Activated naive CD4-positive, alpha-beta T cell treated with anti-CD3 and anti-CD28 coated beads, Interleukin-2, amount 50 U/mL, for 72 hours (primary cell): ENCODE results near the gene ETS1. TPM values are rescaled to one million over a fixed set of nuclear protein-coding genes. Genes with fewer than 3 reads are reported as not detected.

ENCODE experiments used
- ATAC-seq, 2 donors: fragments of 150-1000 bp; cut with Tn5 transposase; 2 replicates each; pipeline ENCODE4 v1.10.0; 2021; ENCODE audit warnings: mild to moderate bottlenecking in 2 of 2, moderate library complexity in 2 of 2
- DNase-seq, 2 donors: peaks; one replicate each; pipeline ENCODE4 v3.0.0; 2021 to 2022; ENCODE audit warnings: low spot score in 2 of 2
- H3K27ac Mint-ChIP-seq, 2 donors: one replicate each; pipeline ENCODE4 v1.8.0; 2022; ENCODE audit warnings: mild to moderate bottlenecking in 2 of 2, mixed read lengths in 2 of 2
- H3K36me3 Mint-ChIP-seq, 2 donors: one replicate each; pipeline ENCODE4 v1.8.0; 2022; ENCODE audit warnings: mixed read lengths in 2 of 2
- H3K9me3 Mint-ChIP-seq, 2 donors: one replicate each; pipeline ENCODE4 v1.8.0; 2022; ENCODE audit warnings: mixed read lengths in 2 of 2
- total RNA-seq, 2 donors: library from RNA; stranded (reverse); gene quantifications; one replicate each; pipeline ENCODE4 v1.2.3, GENCODE V29; 2022

The ETS1 gene
- total RNA-seq, 2 donors from 2014 or later: 176 to 461 TPM

DNA sequence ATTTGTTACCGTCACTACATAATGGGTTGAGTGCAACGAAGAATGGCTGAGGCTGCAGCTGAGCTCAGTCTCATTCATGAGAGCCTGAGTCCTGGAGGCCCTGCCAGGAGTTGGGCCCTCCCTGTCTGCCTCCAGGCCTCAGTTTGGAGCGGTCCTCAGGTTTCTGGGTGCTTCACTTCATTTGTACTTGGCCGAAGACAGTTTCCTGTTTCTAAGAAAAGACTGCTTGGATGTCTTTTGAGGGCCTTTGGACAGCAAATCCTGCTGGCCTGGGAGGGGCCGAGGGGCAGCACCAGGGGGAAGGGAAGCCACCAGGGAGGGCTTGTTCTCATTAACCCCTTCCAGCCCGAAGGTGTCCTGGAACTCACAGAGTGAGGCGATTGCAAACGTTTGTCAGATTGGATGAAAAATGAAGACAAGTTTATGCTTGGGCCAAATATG lies 163.1 kb downstream of the ETS1 start:
- ATAC-seq (no peak), DNase-seq (no peak)
- H3K27ac Mint-ChIP-seq: no peak overlapping the region
- H3K36me3 Mint-ChIP-seq: peaks cover 0 to 8% of the 10 kb centered on the region in 2 donors
- peaks cover 0 to 9% of the 10 kb centered on the region in 2 donors for H3K9me3 Mint-ChIP-seq

DNA sequence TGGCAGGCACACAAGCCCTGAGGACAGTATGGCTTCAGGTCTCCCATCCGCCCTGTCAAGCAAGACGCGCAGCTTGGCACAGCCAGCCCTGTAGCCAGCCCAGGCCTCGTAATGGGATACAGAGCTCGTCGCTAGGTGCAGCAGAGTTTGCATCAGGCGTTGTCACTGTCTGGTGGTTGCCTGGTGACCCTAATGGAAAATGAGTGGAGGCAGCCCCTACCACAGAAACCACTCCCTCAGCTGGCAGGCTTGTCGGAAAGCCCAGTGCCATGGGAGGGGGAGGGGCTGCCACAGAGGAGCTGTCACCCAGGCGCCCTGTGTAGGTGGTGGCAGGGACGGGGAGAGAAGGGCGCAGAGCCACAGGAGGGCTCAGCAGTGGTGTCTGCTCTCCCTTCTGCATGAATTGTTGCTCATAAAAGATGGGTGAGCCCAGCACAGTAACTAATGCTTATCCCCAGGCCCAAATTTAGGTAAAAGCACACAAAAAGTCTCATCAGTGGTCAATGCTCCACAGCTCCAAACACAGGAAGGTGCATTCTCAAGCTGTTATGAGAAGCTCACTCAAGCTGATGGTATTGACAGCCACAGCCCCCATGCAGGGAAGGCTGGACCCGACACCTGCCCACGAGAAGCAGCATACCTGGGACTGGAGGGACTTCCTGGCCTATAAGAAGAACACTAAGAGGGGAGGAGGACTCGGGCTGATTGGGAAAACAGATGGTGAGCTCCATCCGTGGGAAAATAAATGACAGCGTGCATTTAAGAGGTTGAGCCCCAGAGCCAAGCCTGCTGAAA lies 164.6 kb downstream of the ETS1 start:
- Mint-ChIP-seq H3K36me3 (peaks cover 0 to 5% of the 10 kb centered on the region in 2 donors), H3K27ac (peak overlapping the region; percentile 95), H3K9me3 (peaks cover 0 to 4% of the 10 kb centered on the region in 2 donors)
- ATAC-seq: peak; percentile 93 to 97
- peak; percentile 81 to 94 for DNase-seq

DNA sequence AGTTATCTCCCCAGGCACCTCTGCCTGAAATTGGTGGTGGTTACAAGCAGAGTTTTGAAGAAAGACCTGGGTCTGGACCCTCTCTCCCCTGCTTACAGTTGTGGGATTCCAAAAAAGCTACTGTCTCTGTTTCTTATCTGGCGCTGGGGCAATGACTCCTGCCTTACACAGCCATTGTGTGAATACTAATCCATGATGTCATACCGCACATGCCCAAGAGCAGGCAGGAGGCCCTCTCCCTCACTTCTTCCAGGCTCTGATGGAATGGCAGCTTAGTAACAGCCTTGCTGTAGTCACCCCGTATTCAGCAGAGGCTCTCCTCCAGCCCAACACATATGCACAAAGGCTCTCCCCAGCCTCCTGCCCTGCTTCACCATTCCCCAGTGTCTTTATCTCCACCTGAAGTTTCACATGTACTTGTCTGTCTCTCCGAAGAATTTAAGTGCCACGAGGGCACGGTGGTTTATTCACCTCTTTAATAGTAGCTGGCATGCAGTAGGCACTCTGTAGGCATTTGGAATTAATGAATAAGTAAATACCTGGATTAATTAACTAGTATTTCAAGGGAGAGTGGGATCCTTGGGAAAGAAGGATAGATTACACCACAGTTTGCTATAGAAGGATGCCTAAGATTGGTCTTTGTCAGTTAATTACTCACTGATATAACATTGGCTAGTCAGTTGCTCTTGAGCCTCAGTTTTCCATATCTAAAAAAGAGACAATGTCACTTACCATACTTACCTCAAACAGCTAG lies 165.6 kb downstream of the ETS1 start:
- peak in 1 of 2 donors; percentile 13 for ATAC-seq
- peaks cover 0 to 5% of the 10 kb centered on the region in 2 donors for H3K36me3 Mint-ChIP-seq
- H3K27ac Mint-ChIP-seq: peak overlapping the region; percentile 67 to 95
- peaks cover 0 to 4% of the 10 kb centered on the region in 2 donors for H3K9me3 Mint-ChIP-seq
- DNase-seq: no peak

DNA sequence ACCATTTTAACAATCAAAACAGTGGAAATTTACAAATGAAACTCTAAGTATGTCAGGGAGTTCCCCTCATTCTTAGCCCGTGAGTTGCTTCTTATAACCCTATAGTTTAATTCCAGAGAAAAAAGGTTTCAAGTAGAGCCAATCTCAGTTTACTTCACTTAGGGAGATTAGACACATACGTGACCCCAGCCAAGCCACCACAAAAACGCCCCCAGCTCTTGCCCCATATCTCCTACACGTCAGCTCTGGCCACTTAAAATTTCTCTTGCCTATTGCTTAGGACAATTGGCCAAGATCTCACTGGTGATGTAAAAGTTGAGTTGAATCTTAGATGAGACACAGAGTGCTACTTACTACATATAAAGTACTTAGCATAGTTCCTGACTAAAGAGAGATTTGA lies 166.4 kb downstream of the ETS1 start:
- DNase-seq: no peak
- Mint-ChIP-seq H3K27ac (peak overlapping the region; percentile 19 to 95), H3K36me3 (peaks cover 0 to 5% of the 10 kb centered on the region in 2 donors), H3K9me3 (peaks cover 0 to 2% of the 10 kb centered on the region in 2 donors)
- ATAC-seq: peak in 1 of 2 donors; percentile 10

DNA sequence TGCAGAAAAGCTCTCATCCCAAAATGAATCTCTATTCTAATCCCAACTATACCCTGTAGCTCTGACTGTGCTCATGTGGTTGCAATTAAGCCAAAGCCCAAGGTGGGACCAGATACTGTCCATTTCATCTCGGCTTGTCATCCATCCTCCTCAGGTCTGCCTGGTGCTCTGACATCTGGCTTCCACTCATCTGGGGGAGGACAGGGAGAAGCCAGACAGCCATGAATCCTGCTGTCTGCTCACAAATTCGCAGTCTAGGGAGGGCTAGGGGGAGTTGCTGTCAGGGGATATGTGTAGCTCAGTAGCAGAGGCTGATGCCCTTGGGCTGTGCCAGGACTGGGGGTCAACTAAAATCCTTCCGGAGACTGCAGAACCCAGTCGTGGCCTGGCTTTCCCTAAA lies 167.1 kb downstream of the ETS1 start:
- Mint-ChIP-seq H3K9me3 (no peaks in the 10 kb centered on the region), H3K36me3 (peaks cover 0 to 9% of the 10 kb centered on the region in 2 donors), H3K27ac (peak overlapping the region in 1 of 2 donors; percentile 95)
- ATAC-seq (no peak), DNase-seq (no peak)

DNA sequence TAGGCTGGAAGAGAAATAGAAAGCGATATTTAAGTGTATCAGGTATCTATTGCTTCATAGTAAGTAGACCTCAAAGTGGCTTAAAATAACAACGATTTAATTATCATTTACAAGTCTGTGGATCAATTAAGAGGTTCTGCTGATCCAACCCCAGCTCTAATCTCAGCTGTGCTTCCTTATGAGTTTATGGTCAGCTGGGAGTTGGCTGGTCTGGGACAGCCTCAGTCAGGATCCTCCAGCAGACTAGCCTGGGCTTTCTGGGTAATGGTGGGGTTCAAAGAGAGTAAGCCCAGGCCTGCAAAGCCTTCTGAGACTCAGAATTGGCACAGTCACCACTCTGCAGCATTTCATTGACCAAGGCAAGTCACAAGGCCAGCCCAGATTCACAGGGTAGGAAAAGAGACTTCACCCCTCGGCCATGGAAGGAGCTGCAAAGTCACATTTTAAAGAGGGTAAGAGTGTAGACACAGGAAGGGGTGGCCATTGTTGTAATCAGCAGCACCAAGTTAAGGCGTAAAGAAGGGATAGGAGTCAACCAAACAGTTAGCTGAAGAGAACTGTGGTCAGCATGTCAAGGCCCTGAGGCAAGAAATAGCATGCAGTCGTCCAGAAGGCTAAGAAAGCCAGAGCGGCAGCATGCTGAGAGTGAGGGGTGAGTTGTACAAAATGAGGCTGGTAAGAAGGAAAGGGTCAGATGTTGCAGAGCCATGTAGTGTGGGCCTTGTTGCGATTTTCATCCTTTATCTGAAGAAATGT lies 168.2 kb downstream of the ETS1 start:
- Mint-ChIP-seq H3K36me3 (peaks cover 0 to 9% of the 10 kb centered on the region in 2 donors), H3K9me3 (no peaks in the 10 kb centered on the region), H3K27ac (peak overlapping the region; percentile 12 to 73)
- no peak for ATAC-seq
- no peak for DNase-seq

DNA sequence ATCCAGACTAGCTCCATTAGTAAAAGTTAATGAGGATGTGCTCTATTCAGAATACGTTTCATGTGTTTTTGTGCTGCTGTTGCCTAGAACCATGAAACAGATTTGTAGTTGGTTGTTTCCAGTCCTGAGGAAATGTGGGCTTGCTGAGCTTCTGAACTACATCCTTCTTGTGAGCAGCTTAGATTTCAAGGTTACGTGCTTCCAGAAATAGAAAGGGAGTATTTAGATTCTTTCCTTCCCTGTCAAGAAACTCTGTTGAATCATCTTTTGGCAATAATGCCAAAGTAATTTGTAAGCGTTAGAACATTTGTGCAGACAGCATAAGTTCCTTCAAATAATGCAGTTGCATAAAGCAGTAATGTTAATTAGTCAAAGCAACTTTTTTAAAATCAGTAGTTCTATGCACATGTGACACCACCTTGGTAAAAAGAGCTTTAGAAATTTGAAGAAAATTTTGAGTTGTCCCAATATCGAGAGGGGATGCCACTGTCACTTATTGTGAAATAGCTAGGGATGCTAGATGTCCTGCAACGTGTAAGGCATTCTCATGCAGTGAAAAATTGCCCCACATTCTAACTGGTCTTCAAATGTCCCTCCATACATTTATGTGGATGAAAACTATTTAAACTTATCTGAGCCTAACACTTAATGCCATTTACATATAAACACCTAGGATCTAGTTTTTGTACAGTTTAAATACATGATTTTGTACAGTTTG lies 169.6 kb downstream of the ETS1 start:
- ATAC-seq: no peak
- Mint-ChIP-seq H3K9me3 (no peaks in the 10 kb centered on the region), H3K27ac (no peak overlapping the region), H3K36me3 (peaks cover 0 to 9% of the 10 kb centered on the region in 2 donors)
- no peak for DNase-seq

DNA sequence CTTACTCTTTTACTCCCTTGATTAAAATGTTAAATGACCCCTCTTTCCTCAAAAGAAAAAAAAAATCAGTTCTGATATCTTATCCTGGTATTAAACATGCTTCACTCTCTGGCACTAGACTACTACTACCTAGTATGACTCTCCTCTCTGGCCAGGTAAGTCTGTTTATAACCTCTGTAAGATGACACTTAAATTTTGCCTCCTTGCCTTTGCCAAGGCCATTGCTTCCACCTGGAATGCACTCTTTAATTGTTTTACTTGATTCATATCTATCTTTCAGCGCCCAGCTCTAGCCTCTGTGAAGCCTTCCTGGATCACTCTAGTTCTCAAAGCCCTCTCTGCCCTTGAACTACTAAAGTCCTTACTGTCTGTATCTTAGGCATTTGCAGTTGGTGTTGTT lies 170.4 kb downstream of the ETS1 start:
- ATAC-seq: no peak
- peaks cover 0 to under 1% of the 10 kb centered on the region in 2 donors for H3K9me3 Mint-ChIP-seq
- no peak overlapping the region for H3K27ac Mint-ChIP-seq
- DNase-seq: no peak
- H3K36me3 Mint-ChIP-seq: peaks cover 2 to 13% of the 10 kb centered on the region in 2 donors

DNA sequence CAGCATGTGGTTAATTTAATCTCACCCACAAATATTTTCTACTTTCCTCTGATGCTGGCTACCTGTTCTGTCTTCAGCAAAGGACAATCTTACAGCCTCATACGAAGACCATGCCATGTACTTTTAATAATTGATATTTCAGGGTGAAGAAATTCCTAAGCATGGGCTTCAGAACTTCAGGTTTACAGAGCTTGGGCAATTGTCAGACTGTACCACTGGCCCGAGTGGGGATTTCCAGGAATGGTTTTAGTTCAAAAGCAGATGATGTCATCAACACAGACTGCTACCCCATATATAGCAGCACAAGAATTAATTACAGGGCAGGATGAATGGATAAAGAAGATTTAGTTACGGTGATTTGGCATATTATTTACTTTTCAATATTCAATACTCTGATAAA lies 171.8 kb downstream of the ETS1 start:
- Mint-ChIP-seq H3K27ac (no peak overlapping the region), H3K36me3 (peaks cover 8 to 18% of the 10 kb centered on the region in 2 donors), H3K9me3 (peaks cover 0 to 4% of the 10 kb centered on the region in 2 donors)
- no peak for DNase-seq
- ATAC-seq: no peak

DNA sequence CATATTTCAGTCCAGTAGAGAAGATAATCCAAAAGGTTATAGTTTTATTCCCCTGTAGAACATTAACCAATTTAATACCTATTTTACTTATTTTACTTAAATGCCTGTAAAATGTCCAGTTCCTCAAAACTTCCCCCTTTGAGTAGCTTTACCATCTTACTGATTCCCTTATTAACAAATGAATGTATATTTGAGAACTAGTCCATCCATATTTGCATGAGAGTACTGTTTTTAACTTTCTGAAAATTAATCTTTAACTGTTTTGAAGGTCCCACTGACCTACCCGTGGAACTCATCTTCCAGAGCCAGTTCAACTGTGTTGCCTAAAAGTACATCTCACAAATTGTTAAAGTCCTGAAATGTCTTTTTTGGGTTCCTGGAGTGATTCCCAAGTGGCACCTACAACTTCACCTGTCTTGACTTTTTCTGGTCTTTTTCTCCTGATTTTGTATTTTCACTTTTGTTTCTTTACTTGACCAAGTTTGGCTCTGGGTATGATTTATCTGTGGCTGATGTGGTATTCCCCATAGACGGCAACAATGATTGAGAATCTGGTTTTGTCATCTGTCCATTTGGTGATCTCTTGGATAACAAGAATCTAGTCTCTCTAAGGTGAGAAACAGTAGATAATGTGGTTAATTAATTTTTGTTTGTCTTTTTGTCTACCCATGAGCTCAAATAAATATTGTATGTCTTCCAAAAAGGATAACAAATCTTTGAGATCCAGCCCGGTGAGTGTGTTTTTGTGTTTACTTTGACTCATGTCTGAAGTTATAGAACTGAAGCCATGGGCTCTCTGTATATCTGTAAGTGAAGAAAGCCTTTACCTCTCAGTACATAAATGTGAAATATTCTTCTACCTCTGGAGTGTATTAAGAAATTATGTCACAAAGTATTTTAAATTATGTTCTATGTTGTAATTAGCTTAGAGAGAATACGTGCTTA lies 174.2 kb downstream of the ETS1 start:
- H3K36me3 Mint-ChIP-seq: peaks cover 8 to 13% of the 10 kb centered on the region in 2 donors
- DNase-seq (no peak), ATAC-seq (peak; percentile 82 to 85)
- peaks cover 0 to 9% of the 10 kb centered on the region in 2 donors for H3K9me3 Mint-ChIP-seq
- peak overlapping the region in 1 of 2 donors; percentile 64 for H3K27ac Mint-ChIP-seq

DNA sequence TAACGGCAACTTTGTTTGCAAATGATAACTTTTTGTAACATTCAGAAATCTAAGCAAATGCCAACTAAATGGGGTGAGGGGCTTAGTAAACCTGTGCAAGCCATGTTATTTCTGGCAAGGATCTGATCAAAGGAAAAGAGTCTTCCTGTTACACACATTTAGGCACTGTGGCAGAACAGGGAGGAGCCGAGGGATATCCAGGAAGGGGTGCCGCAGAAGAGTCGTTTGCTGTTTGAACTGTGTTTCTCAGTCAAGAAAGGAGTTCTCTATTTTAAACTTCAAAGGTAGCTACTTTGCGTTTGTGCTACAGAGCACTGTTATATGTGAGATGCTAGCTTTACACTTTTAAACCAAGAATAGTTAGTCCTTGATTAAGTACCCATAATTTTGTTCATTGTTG lies 175.5 kb downstream of the ETS1 start:
- Mint-ChIP-seq H3K36me3 (peaks cover 8 to 13% of the 10 kb centered on the region in 2 donors), H3K27ac (peak overlapping the region; percentile 64 to 66), H3K9me3 (peaks cover 4 to 9% of the 10 kb centered on the region in 2 donors)
- peak in 1 of 2 donors; percentile 49 for ATAC-seq
- no peak for DNase-seq

DNA sequence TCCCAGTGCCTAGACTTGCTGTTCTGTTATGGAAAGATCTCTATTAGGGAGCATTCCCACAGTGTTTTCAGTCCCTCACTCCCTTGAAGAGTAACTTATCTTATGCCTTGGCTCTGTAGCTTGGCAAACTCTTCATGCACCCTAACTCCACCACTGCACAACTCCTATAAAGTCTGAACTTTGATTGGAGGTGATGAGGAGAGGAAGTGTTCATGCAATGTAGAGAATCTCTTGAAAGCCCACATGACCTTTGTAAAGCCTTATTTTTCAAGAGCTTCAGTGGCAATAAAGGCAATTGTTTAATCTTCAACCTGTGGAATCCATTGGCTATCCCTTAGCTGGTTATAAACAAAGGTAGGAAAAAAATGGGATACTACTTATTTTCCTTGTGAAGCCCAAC lies 176.2 kb downstream of the ETS1 start:
- H3K36me3 Mint-ChIP-seq: peaks cover 8 to 13% of the 10 kb centered on the region in 2 donors
- ATAC-seq: no peak

DNA sequence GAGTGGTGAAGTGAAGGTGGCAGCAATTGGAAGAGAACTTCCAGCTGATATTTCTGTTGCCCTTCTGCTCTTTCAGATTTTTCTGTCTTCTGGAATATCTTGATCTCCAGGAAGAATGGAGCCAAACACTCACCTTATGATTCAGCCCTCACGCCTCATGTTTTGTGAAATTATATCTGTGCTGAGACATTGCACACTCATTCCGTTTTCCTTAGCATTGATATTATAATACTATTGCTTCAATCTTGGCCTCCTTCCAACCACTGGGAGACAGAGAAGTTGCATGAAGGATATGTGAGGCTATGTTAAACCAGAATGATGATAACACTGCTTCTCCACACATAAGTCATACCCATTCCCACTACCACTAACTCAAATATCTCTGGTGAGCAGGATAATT lies 177.9 kb downstream of the ETS1 start:
- H3K27ac Mint-ChIP-seq: no peak overlapping the region
- peaks cover 8 to 9% of the 10 kb centered on the region in 2 donors for H3K36me3 Mint-ChIP-seq
- no peak for ATAC-seq
- DNase-seq: no peak
- H3K9me3 Mint-ChIP-seq: peaks cover 4 to 9% of the 10 kb centered on the region in 2 donors

More for the DNA sequence above, 176.2 kb downstream of the ETS1 start:
- Mint-ChIP-seq H3K9me3 (peaks cover 4 to 9% of the 10 kb centered on the region in 2 donors), H3K27ac (peak overlapping the region in 1 of 2 donors; percentile 64)
- DNase-seq: no peak
